Endothelial cell of umbilical vein (primary cell): Measurements from ENCODE around the gene RCOR1. TPM values are rescaled to one million over a fixed set of nuclear protein-coding genes. Genes with fewer than 3 reads are reported as not detected.

Source experiments
- BruUV-seq: library from RNA; stranded (reverse); fragments of 400-500 nt; replicated peaks from 2 replicates; lab custom pipeline; 2021; lab: Mats Ljungman, UMichigan
- CTCF ChIA-PET: fragments of 300-600, 350-600 bp; sonication (Branson Sonifier 250); formaldehyde crosslinking; loops from one replicate; lab custom pipeline; 2021; ENCODE audit warnings: antibody characterized with exemption, inconsistent platforms; lab: Charles Lee
- POLR2A ChIA-PET: fragments of 300-600, 350-600 bp; sonication (Branson Sonifier 250); formaldehyde crosslinking; loops from one replicate; lab custom pipeline; 2021; ENCODE audit warnings: antibody characterized with exemption, inconsistent platforms; lab: Charles Lee
- DNase-seq: peaks from one replicate; pipeline ENCODE4 v3.0.0-alpha.2; 2011; ENCODE audit warnings: low read depth, low spot score
- FAIRE-seq: peaks from 2 replicates; lab custom pipeline; 2011; peaks lifted over from hg19 to GRCh38; lab: Jason Lieb, UNC
- H2AFZ ChIP-seq: 2 replicates; pipeline ENCODE4 v1.6.0; 2012; ENCODE audit warnings: low read depth, low read length, control low read depth, inconsistent platforms
- H3K27ac ChIP-seq: 2 replicates; pipeline ENCODE4 v1.5.1; 2011; ENCODE audit warnings: low read depth, mild to moderate bottlenecking, control low read depth, low read length, moderate library complexity; ENCODE audit not compliant: insufficient read depth
- H3K27me3 ChIP-seq, 2 experiments: 2 replicates each; pipeline versions ENCODE4 v1.6.0 to v1.6.1; 2011; ENCODE audit warnings: low read length in 2 of 2, mixed read lengths in 1 of 2; ENCODE audit not compliant: control insufficient read depth in 2 of 2, insufficient read depth in 2 of 2
- H3K36me3 ChIP-seq, 2 experiments: 2 replicates in 1 of 2; 3 replicates in 1 of 2; pipeline ENCODE4 v1.5.1; 2011; ENCODE audit warnings: low read length in 2 of 2, mild to moderate bottlenecking in 1 of 2, moderate library complexity in 1 of 2; ENCODE audit not compliant: control insufficient read depth in 2 of 2, insufficient read depth in 2 of 2; ENCODE audit errors: extremely low read depth in 1 of 2
- H3K4me1 ChIP-seq: 3 replicates; pipeline ENCODE4 v1.5.1; 2011; ENCODE audit warnings: mild to moderate bottlenecking, low read length; ENCODE audit not compliant: control insufficient read depth, insufficient read depth; ENCODE audit errors: extremely low read depth
- H3K4me2 ChIP-seq: 2 replicates; pipeline ENCODE4 v1.6.1; 2011; ENCODE audit warnings: low read length, control low read depth, mixed read lengths; ENCODE audit not compliant: insufficient read depth
- H3K4me3 ChIP-seq, 3 experiments: fragments of 200-600 bp in 1 of 3; sonication (generic), shearing (Covaris generic) in 1 of 3; replicated peaks in 1 of 3; 2 replicates each; pipeline ENCODE4 v1.5.1; 2011 to 2016; ENCODE audit warnings: control low read depth in 3 of 3, low read length in 3 of 3, mild to moderate bottlenecking in 2 of 3, inconsistent platforms in 1 of 3, low read depth in 1 of 3, moderate library complexity in 1 of 3; ENCODE audit not compliant: insufficient read depth in 1 of 3
- H3K79me2 ChIP-seq: 2 replicates; pipeline ENCODE4 v1.6.0; 2012; ENCODE audit warnings: low read length, inconsistent platforms; ENCODE audit not compliant: control insufficient read depth, insufficient read depth
- H3K9ac ChIP-seq: replicated peaks from 2 replicates; pipeline ENCODE3; 2011; ENCODE audit warnings: low read length, control low read depth; ENCODE audit not compliant: insufficient read depth; ENCODE audit errors: extremely low read depth
- H3K9me1 ChIP-seq: replicated peaks from 3 replicates; pipeline ENCODE4 v1.6.0; 2011; ENCODE audit warnings: mild to moderate bottlenecking, low read length; ENCODE audit not compliant: control insufficient read depth, insufficient read depth; ENCODE audit errors: extremely low read depth
- H3K9me3 ChIP-seq: replicated peaks from 2 replicates; pipeline ENCODE4 v1.5.1; 2012; ENCODE audit warnings: low read length, inconsistent platforms; ENCODE audit not compliant: control insufficient read depth, insufficient read depth
- H4K20me1 ChIP-seq: replicated peaks from 2 replicates; pipeline ENCODE3; 2011; ENCODE audit warnings: mild to moderate bottlenecking, low read length; ENCODE audit not compliant: control insufficient read depth, insufficient read depth; ENCODE audit errors: extremely low read depth
- EZH2 ChIP-seq: IDR thresholded peaks from 2 replicates; pipeline ENCODE4 v1.6.1; 2012; ENCODE audit warnings: borderline replicate concordance, low read depth, mild to moderate bottlenecking, moderate library complexity, low read length, inconsistent platforms; ENCODE audit not compliant: severe bottlenecking
- FOS ChIP-seq: IDR thresholded peaks from 2 replicates; pipeline ENCODE4 v1.6.1; 2011; ENCODE audit warnings: mild to moderate bottlenecking, low read length, moderate library complexity, borderline replicate concordance; ENCODE audit not compliant: insufficient read depth
- JUN ChIP-seq: IDR thresholded peaks from 2 replicates; pipeline ENCODE4 v1.6.1; 2011; ENCODE audit warnings: borderline replicate concordance, low read depth; ENCODE audit not compliant: insufficient read length, insufficient read depth
- MYC ChIP-seq: IDR thresholded peaks from one replicate; pipeline ENCODE4 v1.6.1; 2011; ENCODE audit warnings: mild to moderate bottlenecking, low read depth, low read length
- POLR2A ChIP-seq: IDR thresholded peaks from 2 replicates; pipeline ENCODE4 v1.6.1; 2012; ENCODE audit warnings: low read depth, mild to moderate bottlenecking, control low read depth, low read length
- POLR2AphosphoS5 ChIP-seq: IDR thresholded peaks from 2 replicates; pipeline ENCODE4 v1.6.1; 2012; ENCODE audit warnings: low read depth, mild to moderate bottlenecking, control low read depth, low read length, moderate library complexity; ENCODE audit not compliant: insufficient read depth
- dilution Hi-C: fragments of 300-500 bp; cut with MboI; formaldehyde crosslinking; loops from one replicate; pipeline ENCODE4 v1.15.0; 2019; ENCODE audit warnings: low sequenced_read_pairs; ENCODE audit not compliant: extremely low pct_ligation_motif_present
- intact Hi-C: fragments of 100-400 bp; cut with micrococcal nuclease; formaldehyde crosslinking; loops from one replicate; pipeline ENCODE4 v1.10.0; 2022
- polyA plus RNA-seq, 4 experiments: library from polyadenylated mRNA; depleted of rRNA in 3 of 4; stranded (reverse) in 3 of 4; unstranded in 1 of 4; fragments of >200 nt; gene quantifications; 2 replicates each; pipeline versions ENCODE4 v1.2.1 to v1.2.3, GENCODE V29; 2011 to 2012; ENCODE audit warnings: missing spikeins in 1 of 4
- total RNA-seq: library from RNA; stranded (reverse); gene quantifications from 2 replicates; pipeline ENCODE4 v1.2.3, GENCODE V29; 2021
- TF ChIP-seq, protein P1 (sequence below): IDR thresholded peaks from 2 replicates; pipeline ENCODE4 v1.6.1; 2011; ENCODE audit not compliant: insufficient read depth, insufficient read length
- TF ChIP-seq, protein P2 (sequence below), 2 donors: IDR thresholded peaks; 1 replicate in 1 of 2; 2 replicates in 1 of 2; pipeline ENCODE4 v1.5.1; 2011; ENCODE audit warnings: low read length in 2 of 2, mild to moderate bottlenecking in 2 of 2, moderate library complexity in 2 of 2, control low read depth in 1 of 2, inconsistent platforms in 1 of 2, low read depth in 1 of 2; ENCODE audit not compliant: insufficient read depth in 1 of 2; ENCODE audit errors: extremely low read depth in 1 of 2

Gene RCOR1
- total and polyA plus RNA-seq, 2 donors (not counting 3 experiments of a cell fraction or from before 2014, with no cell fraction given): 15.6 to 32.2 TPM

DNA sequence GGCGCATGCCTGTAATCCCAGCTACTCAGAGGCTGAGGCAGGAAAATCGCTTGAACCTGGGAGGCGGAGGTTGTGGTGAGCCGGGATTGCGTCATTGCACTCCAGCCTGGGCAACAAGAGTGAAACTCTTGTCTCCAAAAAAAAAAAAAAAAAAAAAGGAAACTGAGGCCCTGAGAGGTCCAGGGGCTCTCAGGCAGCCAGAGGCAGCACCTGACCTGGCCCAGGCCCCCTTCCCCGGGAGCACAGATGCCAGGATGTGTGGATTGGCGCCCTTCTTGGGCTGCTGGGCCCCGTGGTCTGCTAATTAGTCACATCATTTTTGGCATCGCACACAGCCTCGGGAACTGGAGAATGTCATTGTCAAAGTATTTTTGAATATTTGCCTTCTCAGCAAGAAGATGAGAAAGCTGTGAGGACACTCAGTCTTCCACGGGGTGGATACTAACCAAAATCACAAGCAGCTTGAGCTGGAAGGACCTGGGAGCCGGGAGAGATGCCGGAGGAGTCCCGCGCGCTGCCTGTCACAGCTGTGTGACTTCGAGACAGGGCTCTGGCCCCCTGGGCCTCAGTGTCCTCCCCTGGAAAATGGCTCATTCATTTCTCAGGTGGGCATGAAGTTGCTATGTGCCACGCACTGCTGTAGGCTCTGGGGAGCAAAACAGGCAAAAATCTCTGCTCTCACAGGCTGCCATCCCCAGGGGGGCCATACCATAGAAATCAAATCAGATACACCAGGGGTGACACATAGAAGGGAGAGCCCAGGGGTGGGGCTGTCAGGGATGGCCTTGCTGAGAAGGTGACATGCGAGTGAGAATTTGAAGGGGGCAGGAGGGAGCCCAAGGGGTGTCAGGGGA lies 12.5 kb upstream of the RCOR1 start:
- CTCF ChIA-PET: interaction anchor here (0.9 kb wide), 1 partner anchor 17 kb away, joined by 3 read pairs; no protein-coding TSS in a partner anchor
- DNase-seq (no peak), FAIRE-seq (no peak)
- Histone ChIP-seq H3K4me2 (no peak overlapping the region), H4K20me1 (no peaks in the 10 kb centered on the region), H3K27me3 (no peaks in the 10 kb centered on the region), H3K4me1 (peaks cover 3% of the 10 kb centered on the region), H3K27ac (no peak overlapping the region), H3K9me3 (no peaks in the 10 kb centered on the region), H3K9ac (no peak overlapping the region), H3K9me1 (no peaks in the 10 kb centered on the region), H3K79me2 (no peaks in the 10 kb centered on the region), H3K36me3 (no peaks in the 10 kb centered on the region), H3K4me3 (no peak overlapping the region), H2AFZ (no peak overlapping the region)
- dilution Hi-C loops: no loop called here
- TF ChIP-seq POLR2A (no peak), JUN (no peak), EZH2 (no peak), FOS (no peak), POLR2AphosphoS5 (no peak), MYC (no peak)
- TF ChIP-seq, protein P1, sequence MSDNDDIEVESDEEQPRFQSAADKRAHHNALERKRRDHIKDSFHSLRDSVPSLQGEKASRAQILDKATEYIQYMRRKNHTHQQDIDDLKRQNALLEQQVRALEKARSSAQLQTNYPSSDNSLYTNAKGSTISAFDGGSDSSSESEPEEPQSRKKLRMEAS: no peak
- TF ChIP-seq, protein P2, sequence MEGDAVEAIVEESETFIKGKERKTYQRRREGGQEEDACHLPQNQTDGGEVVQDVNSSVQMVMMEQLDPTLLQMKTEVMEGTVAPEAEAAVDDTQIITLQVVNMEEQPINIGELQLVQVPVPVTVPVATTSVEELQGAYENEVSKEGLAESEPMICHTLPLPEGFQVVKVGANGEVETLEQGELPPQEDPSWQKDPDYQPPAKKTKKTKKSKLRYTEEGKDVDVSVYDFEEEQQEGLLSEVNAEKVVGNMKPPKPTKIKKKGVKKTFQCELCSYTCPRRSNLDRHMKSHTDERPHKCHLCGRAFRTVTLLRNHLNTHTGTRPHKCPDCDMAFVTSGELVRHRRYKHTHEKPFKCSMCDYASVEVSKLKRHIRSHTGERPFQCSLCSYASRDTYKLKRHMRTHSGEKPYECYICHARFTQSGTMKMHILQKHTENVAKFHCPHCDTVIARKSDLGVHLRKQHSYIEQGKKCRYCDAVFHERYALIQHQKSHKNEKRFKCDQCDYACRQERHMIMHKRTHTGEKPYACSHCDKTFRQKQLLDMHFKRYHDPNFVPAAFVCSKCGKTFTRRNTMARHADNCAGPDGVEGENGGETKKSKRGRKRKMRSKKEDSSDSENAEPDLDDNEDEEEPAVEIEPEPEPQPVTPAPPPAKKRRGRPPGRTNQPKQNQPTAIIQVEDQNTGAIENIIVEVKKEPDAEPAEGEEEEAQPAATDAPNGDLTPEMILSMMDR (IDR thresholded peaks at IDR 0.05; ENCODE audit: extremely low read depth in 1 of 2, insufficient read depth in 1 of 2, low read depth in 1 of 2, low read length in 2 of 2): no peak
- no TSS peak for BruUV-seq
- POLR2A ChIA-PET: no interaction called here
- intact Hi-C loops: no loop called here
